ENCODE measurements around the gene PGRMC2. TPM values are rescaled to one million over a fixed set of nuclear protein-coding genes. Genes with fewer than 3 reads are reported as not detected.

The PGRMC2 gene
- total RNA-seq, 4 donors from 2014 or later: 8.3 to 26.7 (median 13.0) TPM

GRCh38 chr4:128221586-128221985 is 66.0 kb downstream of the PGRMC2 start:
- H3K9me3 ChIP-seq: no peaks in the 10 kb centered on the region
- no peak overlapping the region for H3K27ac ChIP-seq
- TF ChIP-seq CTCF (IDR thresholded peaks at IDR 0.05 in 4 of 5, conservative IDR thresholded peaks at IDR 0.05 in 1 of 5) (no peak), POLR2A (IDR thresholded peaks at IDR 0.05) (no peak)
- DNase-seq: no peak
- no peaks in the 10 kb centered on the region for H3K36me3 ChIP-seq
- in situ Hi-C loops (cut with MboI; ENCODE audit: low sequenced_read_pairs in 4 of 4) (no loop called here), intact Hi-C loops (cut with DNase I; ENCODE audit: low total_unique reads) (no loop called here)
- H3K4me3 ChIP-seq: no peak overlapping the region
- H3K4me1 ChIP-seq: no peaks in the 10 kb centered on the region
- H3K27me3 ChIP-seq: no peaks in the 10 kb centered on the region
- no peak for ATAC-seq

- in situ Hi-C loops (cut with MboI; ENCODE audit: low sequenced_read_pairs in 4 of 4): no loop called here
These were observed 67.1 kb downstream of the PGRMC2 start for GRCh38 chr4:128220286-128221235.

More at GRCh38 chr4:128220286-128221235, 67.1 kb downstream of the PGRMC2 start:
- no peaks in the 10 kb centered on the region for H3K9me3 ChIP-seq
- H3K36me3 ChIP-seq: no peaks in the 10 kb centered on the region
- DNase-seq (no peak), ATAC-seq (no peak)
- H3K27me3 ChIP-seq: no peaks in the 10 kb centered on the region
- TF ChIP-seq CTCF (IDR thresholded peaks at IDR 0.05 in 4 of 5, conservative IDR thresholded peaks at IDR 0.05 in 1 of 5): no peak
- H3K4me3 ChIP-seq: no peak overlapping the region
- H3K27ac ChIP-seq: no peak overlapping the region
- H3K4me1 ChIP-seq: no peaks in the 10 kb centered on the region
- intact Hi-C loops (cut with DNase I; ENCODE audit: low total_unique reads): no loop called here

Other genes starting within 250 kb of the PGRMC2 start
- 10 to 100 TPM; 19.5 to 23.5 (median 22.8) TPM for gene LARP1B, start 226.5 kb downstream of the PGRMC2 start, total RNA-seq

Data from gastrocnemius medialis (tissue), 4 donors.